ENCODE data around the gene B4GALT5. TPM values are rescaled to one million over a fixed set of nuclear protein-coding genes. Genes with fewer than 3 reads are reported as not detected.
"Not testable (repeated sequence)": the region's sequence is repeated elsewhere in the genome, so short reads cannot be mapped to it uniquely, and the experiment has no call there.

The B4GALT5 gene
- total RNA-seq, 1 experiment from 2014 or later = 77.0 TPM

DNA sequence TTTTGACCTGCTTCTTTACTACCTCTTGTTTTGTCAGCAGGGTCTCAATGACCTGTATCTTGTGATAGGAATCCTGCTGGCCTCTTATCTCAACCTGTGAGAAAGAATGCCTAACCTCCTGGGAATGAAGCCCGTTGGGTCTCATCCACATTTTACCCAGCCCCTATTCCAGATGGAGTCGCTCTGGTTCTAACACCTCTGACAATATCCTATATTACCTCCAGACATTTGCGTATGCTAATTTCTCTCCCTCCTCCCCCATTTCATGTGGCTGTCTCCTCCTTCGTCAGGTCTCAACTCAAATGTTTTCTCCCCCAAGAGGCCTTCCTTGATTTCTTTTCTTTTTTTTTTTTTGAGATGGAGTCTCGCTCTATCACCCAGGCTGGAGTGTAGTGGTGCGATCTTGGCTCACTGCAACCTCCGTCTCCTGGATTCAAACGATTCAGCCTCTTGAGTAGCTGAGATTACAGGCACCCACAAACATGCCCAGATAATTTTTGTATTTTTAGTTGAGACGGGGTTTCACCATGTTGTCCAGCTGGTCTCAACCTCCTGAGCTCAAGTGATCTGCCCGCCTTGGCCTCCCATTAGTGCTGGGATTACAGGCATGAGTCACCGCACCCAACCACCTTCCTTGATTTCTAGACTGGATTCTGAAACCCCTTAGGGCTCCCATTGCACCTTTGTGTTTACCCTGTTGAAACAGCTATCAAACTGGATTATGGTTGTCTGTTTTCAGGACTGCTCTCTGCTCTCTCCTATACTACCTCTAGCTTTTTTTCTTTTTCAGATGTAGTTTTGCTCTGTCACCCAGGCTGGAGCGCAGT lies 49.5 kb upstream of the B4GALT5 start:
- no peak overlapping the region for H2AK5ac ChIP-seq (ENCODE audit: insufficient read length, low read length)
- H3K27me3 Mint-ChIP-seq (ENCODE audit: low read depth) = no peaks in the 10 kb centered on the region
- no peak overlapping the region for H3K18ac ChIP-seq (ENCODE audit: insufficient read length, low read depth, low read length)
- H4K91ac ChIP-seq (ENCODE audit: insufficient read length, low read depth, low read length) = no peak overlapping the region
- no peak overlapping the region for H3T11ph ChIP-seq (ENCODE audit: low read length)
- H4K8ac ChIP-seq (replicated peaks; ENCODE audit: insufficient read length, low read depth, low read length) = no peak overlapping the region
- H3K9me3 Mint-ChIP-seq = no peaks in the 10 kb centered on the region; a peak in 1 of 5 replicates
- peaks cover 57 to 63% of the 10 kb centered on the region in 2 experiments for H3K4me1 Mint-ChIP-seq
- no peaks in the 10 kb centered on the region; a peak in 1 of 7 replicates for H3K36me3 Mint-ChIP-seq (ENCODE audit: insufficient read depth in 1 of 3, low read depth in 3 of 3)
- no CpG with 5 or more reads among the region's 12 CpGs for WGBS (ENCODE audit: extremely low coverage, insufficient read length, low lambda C conversion rate)
- TF ChIP-seq, protein P1, sequence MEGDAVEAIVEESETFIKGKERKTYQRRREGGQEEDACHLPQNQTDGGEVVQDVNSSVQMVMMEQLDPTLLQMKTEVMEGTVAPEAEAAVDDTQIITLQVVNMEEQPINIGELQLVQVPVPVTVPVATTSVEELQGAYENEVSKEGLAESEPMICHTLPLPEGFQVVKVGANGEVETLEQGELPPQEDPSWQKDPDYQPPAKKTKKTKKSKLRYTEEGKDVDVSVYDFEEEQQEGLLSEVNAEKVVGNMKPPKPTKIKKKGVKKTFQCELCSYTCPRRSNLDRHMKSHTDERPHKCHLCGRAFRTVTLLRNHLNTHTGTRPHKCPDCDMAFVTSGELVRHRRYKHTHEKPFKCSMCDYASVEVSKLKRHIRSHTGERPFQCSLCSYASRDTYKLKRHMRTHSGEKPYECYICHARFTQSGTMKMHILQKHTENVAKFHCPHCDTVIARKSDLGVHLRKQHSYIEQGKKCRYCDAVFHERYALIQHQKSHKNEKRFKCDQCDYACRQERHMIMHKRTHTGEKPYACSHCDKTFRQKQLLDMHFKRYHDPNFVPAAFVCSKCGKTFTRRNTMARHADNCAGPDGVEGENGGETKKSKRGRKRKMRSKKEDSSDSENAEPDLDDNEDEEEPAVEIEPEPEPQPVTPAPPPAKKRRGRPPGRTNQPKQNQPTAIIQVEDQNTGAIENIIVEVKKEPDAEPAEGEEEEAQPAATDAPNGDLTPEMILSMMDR (conservative IDR thresholded peaks at IDR 0.05) = no peak
- no peak overlapping the region for H2BK20ac ChIP-seq (ENCODE audit: low read depth, low read length, poor library complexity, severe bottlenecking)
- no peak overlapping the region for H3K56ac ChIP-seq (ENCODE audit: insufficient read length, low read depth, low read length)
- DNase-seq = no peak
- no peak overlapping the region for H4K5ac ChIP-seq (ENCODE audit: insufficient read length, low read depth, low read length)
- H3K27ac Mint-ChIP-seq = peak overlapping the region; percentile 49 to 91 (median 83); a peak in 4 of 7 replicates
- H3K4me1 ChIP-seq (ENCODE audit: insufficient read depth, low read length) = peaks cover 16% of the 10 kb centered on the region
- no peaks in the 10 kb centered on the region for H3K79me2 ChIP-seq (ENCODE audit: insufficient read depth, low read length)
- no peaks in the 10 kb centered on the region for H3K27me3 ChIP-seq (ENCODE audit: insufficient read depth, low read length)
- H3K4ac ChIP-seq (ENCODE audit: low read depth, low read length) = no peak overlapping the region
- no peaks in the 10 kb centered on the region for H3K9me3 ChIP-seq (ENCODE audit: control insufficient read depth, low read depth, low read length)
- H2BK5ac ChIP-seq (ENCODE audit: insufficient read length, low read length) = no peak overlapping the region
- no peak overlapping the region for H3K4me2 ChIP-seq (ENCODE audit: insufficient read depth, insufficient read length, low read length)
- no peak overlapping the region for H2BK15ac ChIP-seq (ENCODE audit: low read depth, low read length)
- no peaks in the 10 kb centered on the region for H3K79me1 ChIP-seq (ENCODE audit: insufficient read depth, low read depth, low read length, poor library complexity, severe bottlenecking)
- no peaks in the 10 kb centered on the region for H4K20me1 ChIP-seq (ENCODE audit: control insufficient read depth, insufficient read depth, insufficient read length)
- H2BK120ac ChIP-seq (ENCODE audit: low read depth, low read length, poor library complexity, severe bottlenecking) = no peak overlapping the region
- no peak overlapping the region for H3K27ac ChIP-seq (ENCODE audit: insufficient read length, low read depth, low read length)
- H3K14ac ChIP-seq (ENCODE audit: insufficient read depth, low read length) = no peak overlapping the region
- H2BK12ac ChIP-seq (ENCODE audit: insufficient read length, low read depth, low read length) = no peak overlapping the region
- no peak overlapping the region for H3K9ac ChIP-seq (ENCODE audit: extremely low read depth, insufficient read length, low read length)
- no peak overlapping the region for H2AFZ ChIP-seq (ENCODE audit: low read length)
- no peaks in the 10 kb centered on the region for H3K23me2 ChIP-seq (ENCODE audit: insufficient read length, low read depth, low read length, poor library complexity, severe bottlenecking)
- no peak overlapping the region for H3K23ac ChIP-seq (ENCODE audit: insufficient read length, low read depth, low read length)
- H3K4me3 Mint-ChIP-seq = peak overlapping the region in 1 of 2 experiments; percentile 53; a peak in 1 of 5 replicates

DNA sequence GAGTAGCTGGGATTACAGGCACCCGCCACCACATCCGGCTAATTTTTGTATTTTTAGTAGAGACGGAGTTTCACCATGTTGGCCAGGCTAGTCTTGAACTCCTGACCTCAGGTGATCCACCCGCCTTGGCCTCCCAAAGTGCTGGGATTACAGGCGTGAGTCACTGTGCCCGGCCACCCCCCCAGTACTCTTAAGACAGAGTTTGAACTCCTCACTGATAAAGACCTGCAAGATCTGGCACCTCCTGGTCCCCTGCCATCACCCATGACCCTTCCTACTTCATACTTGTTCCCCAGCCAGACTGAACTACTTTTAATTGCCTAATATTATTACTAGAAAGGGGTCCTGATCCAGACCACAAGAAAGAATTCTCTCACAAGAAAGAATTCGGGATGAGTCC lies 48.2 kb upstream of the B4GALT5 start:
- H3K36me3 Mint-ChIP-seq (ENCODE audit: insufficient read depth in 1 of 3, low read depth in 3 of 3); H3K9ac ChIP-seq (ENCODE audit: extremely low read depth, insufficient read length, low read length); H2BK5ac ChIP-seq (ENCODE audit: insufficient read length, low read length); H4K20me1 ChIP-seq (ENCODE audit: control insufficient read depth, insufficient read depth, insufficient read length); H3K9me3 ChIP-seq (ENCODE audit: control insufficient read depth, low read depth, low read length); H3K27ac ChIP-seq (ENCODE audit: insufficient read length, low read depth, low read length); H3K18ac ChIP-seq (ENCODE audit: insufficient read length, low read depth, low read length); H4K91ac ChIP-seq (ENCODE audit: insufficient read length, low read depth, low read length); H2BK15ac ChIP-seq (ENCODE audit: low read depth, low read length); H3K27me3 Mint-ChIP-seq (ENCODE audit: low read depth); DNase-seq; H3K9me3 Mint-ChIP-seq; H2BK12ac ChIP-seq (ENCODE audit: insufficient read length, low read depth, low read length); H3K4me2 ChIP-seq (ENCODE audit: insufficient read depth, insufficient read length, low read length); H2AFZ ChIP-seq (ENCODE audit: low read length); H3K4me1 ChIP-seq (ENCODE audit: insufficient read depth, low read length); H3K56ac ChIP-seq (ENCODE audit: insufficient read length, low read depth, low read length); H3K4me3 Mint-ChIP-seq; H4K8ac ChIP-seq (replicated peaks; ENCODE audit: insufficient read length, low read depth, low read length); H2BK20ac ChIP-seq (ENCODE audit: low read depth, low read length, poor library complexity, severe bottlenecking); H3K14ac ChIP-seq (ENCODE audit: insufficient read depth, low read length); H2BK120ac ChIP-seq (ENCODE audit: low read depth, low read length, poor library complexity, severe bottlenecking); H3K23me2 ChIP-seq (ENCODE audit: insufficient read length, low read depth, low read length, poor library complexity, severe bottlenecking); H3K79me1 ChIP-seq (ENCODE audit: insufficient read depth, low read depth, low read length, poor library complexity, severe bottlenecking); H3K79me2 ChIP-seq (ENCODE audit: insufficient read depth, low read length); H4K5ac ChIP-seq (ENCODE audit: insufficient read length, low read depth, low read length); H3K4ac ChIP-seq (ENCODE audit: low read depth, low read length); H3K23ac ChIP-seq (ENCODE audit: insufficient read length, low read depth, low read length); H2AK5ac ChIP-seq (ENCODE audit: insufficient read length, low read length); H3K27me3 ChIP-seq (ENCODE audit: insufficient read depth, low read length); H3T11ph ChIP-seq (ENCODE audit: low read length): not testable (repeated sequence)
- Mint-ChIP-seq H3K27ac (peak overlapping the region in 1 of 3 experiments; percentile 22; a peak in 1 of 7 replicates), H3K4me1 (peaks cover 49 to 54% of the 10 kb centered on the region in 2 experiments)
- WGBS (ENCODE audit: extremely low coverage, insufficient read length, low lambda C conversion rate) = no CpG with 5 or more reads among the region's 7 CpGs
